SU-DHL-6 (cell line): ENCODE measurements around the gene RAB44.

ENCODE experiments used
- CTCF ChIP-seq: fragments of 200-600 bp; sonication (generic); IDR thresholded peaks from one replicate; pipeline ENCODE4 v1.5.1; 2017; ENCODE audit warnings: antibody characterized with exemption, mild to moderate bottlenecking, low read length, moderate library complexity; ENCODE audit not compliant: insufficient read depth, poor library complexity, severe bottlenecking
- EZH2phosphoT487 ChIP-seq: fragments of 200-600 bp; sonication (generic), shearing (Covaris generic); conservative IDR thresholded peaks from 2 replicates; pipeline ENCODE4 v1.6.1; 2018; ENCODE audit warnings: mild to moderate bottlenecking, antibody characterized with exemption, low read length, moderate library complexity, mixed read lengths

- no peak for TF ChIP-seq CTCF
- no peak for TF ChIP-seq EZH2phosphoT487
Observed at GRCh38 chr6:36742146-36742545, 44.5 kb downstream of the RAB44 start.
